T-cell (primary cell): Measurements from ENCODE around the gene JPH3. TPM values are rescaled to one million over a fixed set of nuclear protein-coding genes. Genes with fewer than 3 reads are reported as not detected.

Experiments used
- ATAC-seq, 4 experiments: fragments of 200-7000 bp in 3 of 4; fragments of 150-1000 bp in 1 of 4; cut with Tn5 transposase; replicated peaks in 1 of 4; 1 replicate in 3 of 4; 2 replicates in 1 of 4; pipeline ENCODE4 v1.10.0; 2021; ENCODE audit warnings: moderate library complexity in 3 of 4, mild to moderate bottlenecking in 2 of 4, moderate number of reproducible peaks in 1 of 4
- CTCF ChIA-PET, 2 donors: fragments of 300-600 bp; sonication (Branson Sonifier 250); formaldehyde crosslinking; loops; one replicate each; lab custom pipeline; 2022; ENCODE audit warnings: antibody characterized with exemption in 2 of 2; lab: Charles Lee
- POLR2A ChIA-PET, 2 donors: fragments of 300-600 bp; sonication (Branson Sonifier 250); formaldehyde crosslinking; loops; one replicate each; lab custom pipeline; 2022; ENCODE audit warnings: antibody characterized with exemption in 2 of 2; lab: Charles Lee
- DNase-seq, 35 experiments: peaks; one replicate each; pipeline versions ENCODE4 v3.0.0 to v3.0.0-alpha.2; 2013 to 2023
- H3K27ac ChIP-seq: one replicate; pipeline ENCODE4 v1.5.1; 2013; ENCODE audit warnings: low read length
- H3K27me3 ChIP-seq, 2 experiments: replicated peaks in 1 of 2; 1 replicate in 1 of 2; 2 replicates in 1 of 2; pipeline versions ENCODE4 v1.6.1 to v1.7.0; 2013; ENCODE audit warnings: low read length in 1 of 2, mixed read lengths in 1 of 2; ENCODE audit not compliant: control insufficient read depth in 2 of 2, insufficient read depth in 2 of 2; ENCODE audit errors: extremely low read depth in 1 of 2
- H3K36me3 ChIP-seq, 2 donors: 1 replicate in 1 of 2; 2 replicates in 1 of 2; pipeline versions ENCODE4 v1.6.1 to v1.7.0; 2013; ENCODE audit warnings: low read length in 1 of 2; ENCODE audit not compliant: control insufficient read depth in 2 of 2, insufficient read depth in 1 of 2; ENCODE audit errors: extremely low read depth in 1 of 2
- H3K4me1 ChIP-seq, 2 experiments: 1 replicate in 1 of 2; 2 replicates in 1 of 2; pipeline versions ENCODE4 v1.6.1 to v1.7.0; 2013; ENCODE audit warnings: low read length in 2 of 2, mixed read lengths in 1 of 2; ENCODE audit not compliant: insufficient read depth in 2 of 2, control insufficient read depth in 1 of 2; ENCODE audit errors: extremely low read depth in 1 of 2
- H3K4me3 ChIP-seq, 2 donors: 1 replicate in 1 of 2; 2 replicates in 1 of 2; pipeline versions ENCODE4 v1.5.1 to v1.7.0; 2013; ENCODE audit warnings: mild to moderate bottlenecking in 2 of 2, low read length in 1 of 2, moderate library complexity in 1 of 2; ENCODE audit not compliant: control insufficient read depth in 1 of 2; ENCODE audit errors: extremely low read depth in 1 of 2
- H3K9me3 ChIP-seq: 2 replicates; pipeline ENCODE4 v1.7.0; 2013
- H3K27ac Mint-ChIP-seq, 2 donors: one replicate each; pipeline ENCODE4 v1.8.0; 2020 to 2021; ENCODE audit warnings: mild to moderate bottlenecking in 2 of 2, mixed read lengths in 2 of 2
- H3K27me3 Mint-ChIP-seq, 2 donors: one replicate each; pipeline ENCODE4 v1.8.0; 2021 to 2022; ENCODE audit warnings: mixed read lengths in 2 of 2
- H3K36me3 Mint-ChIP-seq: one replicate; pipeline ENCODE4 v1.8.0; 2021; ENCODE audit warnings: mixed read lengths
- H3K4me1 Mint-ChIP-seq, 3 donors: one replicate each; pipeline ENCODE4 v1.8.0; 2020 to 2022; ENCODE audit warnings: mixed read lengths in 3 of 3, mild to moderate bottlenecking in 1 of 3
- H3K4me3 Mint-ChIP-seq, 3 donors: one replicate each; pipeline ENCODE4 v1.8.0; 2020 to 2022; ENCODE audit warnings: mild to moderate bottlenecking in 3 of 3, mixed read lengths in 3 of 3, moderate library complexity in 3 of 3
- H3K9me3 Mint-ChIP-seq, 3 donors: one replicate each; pipeline ENCODE4 v1.8.0; 2020 to 2022; ENCODE audit warnings: mixed read lengths in 3 of 3
- WGBS: methylation state at CpG from one replicate; pipeline ENCODE4 v1.1.5; 2013; ENCODE audit warnings: missing lambda C conversion rate; ENCODE audit not compliant: insufficient coverage; 5-methylcytosine and 5-hydroxymethylcytosine counted together
- total RNA-seq, 35 experiments: library from RNA in 6 of 35; stranded (reverse) in 6 of 35; fragments of 120-200 nt in 1 of 35; gene quantifications; one replicate each; pipeline versions ENCODE4 v1.2.1 to v1.2.4 and lab custom pipeline; 2013 to 2026

Gene JPH3
- total RNA-seq, 5 donors from 2014 or later (not counting 1 experiment from before 2014, with no cell fraction given): not detected

DNA sequence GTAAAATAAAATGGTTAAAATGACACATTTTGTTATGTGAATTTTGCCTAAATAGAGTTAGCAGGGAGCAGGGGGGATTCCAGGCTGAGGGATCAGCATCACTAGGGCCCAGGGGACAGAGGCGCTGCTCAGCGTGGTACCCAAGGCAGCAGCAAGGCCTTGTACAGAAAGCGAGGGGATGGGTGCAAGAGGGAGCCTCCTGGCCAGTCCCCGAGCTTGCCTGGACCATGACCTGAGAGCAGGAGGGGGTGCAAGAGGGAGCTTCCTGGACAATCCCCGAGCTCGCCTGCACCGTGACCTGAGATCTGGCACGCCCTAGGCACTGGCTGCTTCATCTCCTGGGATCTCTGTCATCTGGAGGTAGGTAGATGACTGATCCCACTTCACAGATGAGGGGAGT is 17.3 kb upstream of the JPH3 start:
- DNase-seq: no peak
- ATAC-seq: no peak
- POLR2A ChIA-PET: no interaction called here
- Histone ChIP-seq H3K36me3 (no peaks in the 10 kb centered on the region), H3K4me1 (no peaks in the 10 kb centered on the region), H3K27me3 (peaks cover 0 to 73% of the 10 kb centered on the region in 2 experiments), H3K9me3 (no peaks in the 10 kb centered on the region), H3K27ac (no peak overlapping the region), H3K4me3 (no peak overlapping the region)
- no peaks in the 10 kb centered on the region for H3K4me1 Mint-ChIP-seq
- no peaks in the 10 kb centered on the region for H3K36me3 Mint-ChIP-seq
- no peak overlapping the region for H3K27ac Mint-ChIP-seq
- CTCF ChIA-PET: no interaction called here
- no peaks in the 10 kb centered on the region for H3K9me3 Mint-ChIP-seq
- H3K27me3 Mint-ChIP-seq: peaks cover 47 to 48% of the 10 kb centered on the region in 2 donors
- 81% methylated on average over 7 of the region's 8 CpGs for WGBS
- no peak overlapping the region for H3K4me3 Mint-ChIP-seq

DNA sequence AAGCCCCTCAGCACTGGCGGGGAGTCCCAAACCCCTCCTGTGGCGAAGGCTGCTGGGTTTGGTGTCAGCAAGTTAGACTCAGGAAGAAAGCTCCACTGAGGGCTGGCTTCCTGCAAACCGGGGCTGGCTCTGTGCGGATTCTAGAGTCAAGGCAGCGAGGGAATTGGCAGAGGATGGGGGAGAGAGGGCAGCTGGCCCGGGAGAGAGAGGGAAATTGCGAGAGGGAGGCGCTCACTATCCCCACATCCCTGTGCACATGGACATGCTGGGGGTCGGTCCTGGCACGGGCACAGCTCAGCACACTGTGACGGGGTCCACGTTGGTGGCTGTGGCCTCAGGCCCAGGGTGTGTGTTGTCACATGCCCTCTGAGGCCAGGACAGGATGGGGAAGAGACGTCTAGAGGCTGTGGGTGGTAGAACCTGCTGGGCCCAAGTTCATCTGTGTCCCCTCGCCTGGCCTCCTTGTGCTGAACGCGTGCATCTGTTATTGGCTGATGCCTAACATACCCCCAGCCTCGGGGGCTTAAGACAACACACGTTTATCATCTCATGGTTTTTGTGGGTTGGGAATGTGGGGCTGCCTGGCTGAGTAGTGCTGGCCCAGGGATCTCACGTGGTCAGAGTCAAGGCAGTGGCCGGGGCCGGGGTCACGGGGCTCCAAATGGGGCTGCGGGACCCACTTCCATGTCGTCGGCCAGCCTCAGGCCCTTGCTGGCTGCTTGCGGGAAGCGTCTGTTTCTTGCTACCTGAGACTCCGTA is 16.7 kb upstream of the JPH3 start:
- peaks cover 0 to 72% of the 10 kb centered on the region in 2 experiments for H3K27me3 ChIP-seq
- ATAC-seq: no peak
- no peaks in the 10 kb centered on the region for H3K36me3 ChIP-seq
- Mint-ChIP-seq H3K36me3 (no peaks in the 10 kb centered on the region), H3K27ac (no peak overlapping the region), H3K27me3 (peaks cover 49 to 51% of the 10 kb centered on the region in 2 donors), H3K4me3 (no peak overlapping the region), H3K4me1 (no peaks in the 10 kb centered on the region), H3K9me3 (no peaks in the 10 kb centered on the region)
- H3K4me3 ChIP-seq: no peak overlapping the region
- CTCF ChIA-PET: no interaction called here
- DNase-seq: no peak
- no peaks in the 10 kb centered on the region for H3K9me3 ChIP-seq
- WGBS: 69% methylated on average over 22 of the region's 28 CpGs
- POLR2A ChIA-PET: no interaction called here
- H3K4me1 ChIP-seq: no peaks in the 10 kb centered on the region
- H3K27ac ChIP-seq: no peak overlapping the region

DNA sequence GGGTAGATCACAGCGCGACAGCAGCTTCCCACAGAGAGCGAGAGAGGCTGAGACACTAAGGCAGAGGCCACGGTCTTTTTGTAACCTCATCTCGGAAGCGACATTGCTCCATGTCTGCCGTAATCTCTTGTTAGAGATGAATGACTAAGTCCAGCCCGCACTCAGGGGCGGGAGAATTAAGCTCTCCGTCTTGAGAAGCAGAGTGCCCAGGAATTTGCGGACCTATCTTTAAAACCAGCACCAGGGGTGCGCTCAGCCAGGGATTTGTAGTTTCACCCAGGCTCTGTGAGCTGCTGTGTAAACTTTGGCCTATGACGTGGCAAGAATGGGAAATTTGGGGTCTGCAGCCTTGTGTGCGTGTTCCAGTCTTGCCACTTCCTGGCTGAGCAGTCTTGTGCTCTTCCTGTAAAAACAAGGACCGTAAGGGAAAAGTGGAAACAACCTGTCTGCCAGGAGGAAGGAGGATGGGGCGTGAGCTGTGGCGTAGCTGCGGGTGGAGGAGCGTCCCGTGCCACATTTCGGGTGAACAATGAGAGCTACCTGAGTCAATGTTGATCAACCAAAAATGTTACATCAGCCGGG is 16.0 kb upstream of the JPH3 start:
- peaks cover 0 to 77% of the 10 kb centered on the region in 2 experiments for H3K27me3 ChIP-seq
- H3K36me3 Mint-ChIP-seq: no peaks in the 10 kb centered on the region
- ATAC-seq (no peak), DNase-seq (no peak)
- H3K27ac Mint-ChIP-seq: no peak overlapping the region
- no peaks in the 10 kb centered on the region for H3K36me3 ChIP-seq
- no peak overlapping the region for H3K4me3 ChIP-seq
- no peaks in the 10 kb centered on the region for H3K4me1 ChIP-seq
- ChIA-PET POLR2A (no interaction called here), CTCF (no interaction called here)
- no peaks in the 10 kb centered on the region for H3K9me3 ChIP-seq
- 82% methylated on average over 18 of the region's 22 CpGs for WGBS
- no peak overlapping the region for H3K4me3 Mint-ChIP-seq
- H3K9me3 Mint-ChIP-seq: no peaks in the 10 kb centered on the region
- peaks cover 50 to 54% of the 10 kb centered on the region in 2 donors for H3K27me3 Mint-ChIP-seq
- no peaks in the 10 kb centered on the region for H3K4me1 Mint-ChIP-seq
- H3K27ac ChIP-seq: no peak overlapping the region

DNA sequence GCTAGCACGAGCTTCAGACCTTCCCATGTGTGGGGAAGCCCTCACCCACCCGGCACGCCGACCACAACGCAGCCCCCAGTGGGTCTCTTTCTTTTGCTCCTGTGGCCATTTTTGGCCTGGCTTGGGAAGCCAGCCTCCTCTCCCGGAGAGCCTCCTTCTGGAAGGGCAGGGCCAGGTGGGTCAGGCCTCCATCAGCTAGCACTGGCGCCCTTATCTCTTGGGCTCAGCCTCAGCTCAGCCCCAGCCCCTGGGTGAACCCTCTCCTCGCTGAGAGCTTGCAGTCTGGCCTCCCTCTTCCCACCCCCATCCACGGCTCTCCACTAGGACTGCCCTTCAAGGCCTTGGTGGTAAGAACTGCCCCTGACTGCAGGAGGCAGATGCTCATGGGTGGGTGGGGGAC is 14.7 kb upstream of the JPH3 start:
- no peak overlapping the region for H3K27ac ChIP-seq
- Mint-ChIP-seq H3K27ac (no peak overlapping the region), H3K4me3 (no peak overlapping the region), H3K36me3 (no peaks in the 10 kb centered on the region), H3K4me1 (no peaks in the 10 kb centered on the region), H3K9me3 (no peaks in the 10 kb centered on the region), H3K27me3 (peaks cover 48 to 57% of the 10 kb centered on the region in 2 donors)
- no peaks in the 10 kb centered on the region for H3K36me3 ChIP-seq
- H3K27me3 ChIP-seq: peaks cover 0 to 71% of the 10 kb centered on the region in 2 experiments
- ATAC-seq (no peak), DNase-seq (no peak)
- no peak overlapping the region for H3K4me3 ChIP-seq
- WGBS: 90% methylated on average over 5 of the region's 9 CpGs
- H3K4me1 ChIP-seq: no peaks in the 10 kb centered on the region
- ChIA-PET POLR2A (no interaction called here), CTCF (no interaction called here)
- no peaks in the 10 kb centered on the region for H3K9me3 ChIP-seq

DNA sequence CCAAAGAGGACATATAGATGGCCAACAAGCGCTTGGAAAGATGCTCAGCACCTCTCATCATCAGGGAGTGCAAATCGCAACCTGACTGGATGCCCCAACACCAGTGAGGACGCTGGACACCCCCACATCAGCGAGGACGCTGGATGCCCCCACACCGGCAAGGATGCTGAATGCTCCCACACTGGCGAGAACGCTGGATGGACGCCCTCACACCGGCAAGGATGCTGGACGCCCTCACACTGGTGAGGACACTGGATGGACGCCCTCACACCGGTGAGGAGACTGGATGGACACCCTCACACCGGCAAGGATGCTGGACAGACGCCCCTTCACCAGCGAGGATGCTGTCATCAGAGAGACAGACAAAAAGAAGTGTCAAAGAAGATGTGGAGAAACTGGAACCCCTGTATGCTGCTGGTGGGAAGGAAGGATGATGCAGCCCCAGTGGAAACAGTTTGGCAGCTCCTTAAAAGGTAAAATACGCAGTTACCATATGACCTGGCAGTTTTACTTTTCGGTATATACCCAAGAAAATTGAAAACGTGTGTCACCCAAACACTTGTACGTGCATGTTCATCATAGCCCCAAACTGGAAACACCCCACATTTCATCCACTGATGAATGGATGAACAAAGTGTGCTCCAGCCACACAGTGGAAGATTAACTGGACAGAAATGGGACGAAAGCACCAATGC is 10.1 kb upstream of the JPH3 start:
- DNase-seq (no peak), ATAC-seq (no peak)
- Mint-ChIP-seq H3K27ac (no peak overlapping the region), H3K27me3 (peaks cover 27 to 38% of the 10 kb centered on the region in 2 donors), H3K4me1 (no peaks in the 10 kb centered on the region), H3K9me3 (no peaks in the 10 kb centered on the region), H3K36me3 (no peaks in the 10 kb centered on the region), H3K4me3 (no peak overlapping the region)
- H3K4me3 ChIP-seq: no peak overlapping the region
- POLR2A ChIA-PET: no interaction called here
- 76% methylated on average over 16 of the region's 21 CpGs for WGBS
- no peaks in the 10 kb centered on the region for H3K9me3 ChIP-seq
- no peaks in the 10 kb centered on the region for H3K4me1 ChIP-seq
- no peaks in the 10 kb centered on the region for H3K36me3 ChIP-seq
- peaks cover 0 to 52% of the 10 kb centered on the region in 2 experiments for H3K27me3 ChIP-seq
- CTCF ChIA-PET: no interaction called here
- H3K27ac ChIP-seq: no peak overlapping the region

DNA sequence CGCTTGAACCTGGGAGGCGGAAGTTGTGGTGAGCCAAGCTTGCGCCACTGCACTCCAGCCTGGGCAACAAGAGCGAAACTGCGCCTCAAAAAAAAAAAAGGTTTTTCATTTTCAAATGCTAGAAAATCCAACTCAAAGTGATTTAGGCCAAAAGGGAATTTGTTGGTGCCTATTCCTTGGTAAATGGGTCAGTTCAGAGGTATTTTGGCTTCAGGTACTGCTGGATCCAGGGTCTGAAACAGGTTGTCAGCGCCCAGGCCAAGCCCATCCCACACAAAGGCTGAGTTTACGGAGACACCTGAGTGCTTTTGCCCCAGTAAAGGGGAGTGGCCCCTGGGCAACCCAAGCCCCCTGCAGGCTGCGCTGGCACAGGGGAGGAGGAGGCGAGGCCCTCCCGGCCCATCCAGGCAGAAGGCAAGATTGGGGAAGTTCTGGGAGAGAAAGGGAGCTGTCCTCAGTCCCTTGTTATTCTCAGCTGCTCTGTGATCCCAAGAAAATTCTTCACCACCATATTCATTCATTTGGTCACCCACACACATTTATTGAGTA is 8.5 kb upstream of the JPH3 start:
- peaks cover 24 to 34% of the 10 kb centered on the region in 2 donors for H3K27me3 Mint-ChIP-seq
- ChIA-PET CTCF (no interaction called here), POLR2A (no interaction called here)
- no peaks in the 10 kb centered on the region for H3K4me1 Mint-ChIP-seq
- Histone ChIP-seq H3K27me3 (peaks cover 0 to 43% of the 10 kb centered on the region in 2 experiments), H3K4me3 (no peak overlapping the region), H3K9me3 (no peaks in the 10 kb centered on the region), H3K27ac (no peak overlapping the region), H3K4me1 (no peaks in the 10 kb centered on the region), H3K36me3 (no peaks in the 10 kb centered on the region)
- H3K9me3 Mint-ChIP-seq: no peaks in the 10 kb centered on the region
- DNase-seq: no peak
- H3K4me3 Mint-ChIP-seq: no peak overlapping the region
- 100% methylated on average over 4 of the region's 10 CpGs for WGBS
- H3K36me3 Mint-ChIP-seq: no peaks in the 10 kb centered on the region
- H3K27ac Mint-ChIP-seq: no peak overlapping the region
- ATAC-seq: no peak
